ENCODE data around the gene DTX3.
"Not testable (repeated sequence)": the region's sequence is repeated elsewhere in the genome, so short reads cannot be mapped to it uniquely, and the experiment has no call there.

DTX3 gene

GRCh38 chr12:57607958-57608663 lies 3.5 kb downstream of the DTX3 start:
- no peak for DNase-seq

GRCh38 chr12:57609101-57609780 lies 4.6 kb downstream of the DTX3 start:
- no peak for DNase-seq

GRCh38 chr12:57609781-57610553 lies 5.3 kb downstream of the DTX3 start:
- no peak for DNase-seq

GRCh38 chr12:57610554-57611107 lies 6.0 kb downstream of the DTX3 start:
- no peak for DNase-seq

GRCh38 chr12:57611108-57611826 lies 6.6 kb downstream of the DTX3 start, which contains the start of gene ARHGEF25:
TSS of gene ARHGEF25 (plus strand) at chr12:57611435. CDS start at chr12:57611895, 460 bp downstream.
- peak; percentile 75 for DNase-seq

GRCh38 chr12:57611827-57612710 lies 7.4 kb downstream of the DTX3 start:
- DNase-seq, result no peak

GRCh38 chr12:57612711-57613426 lies 8.2 kb downstream of the DTX3 start:
- no peak for DNase-seq

- no peak for DNase-seq
Measured at GRCh38 chr12:57613427-57614109, 8.9 kb downstream of the DTX3 start.

GRCh38 chr12:57614178-57614947 lies 9.7 kb downstream of the DTX3 start:
- DNase-seq, result no peak

- no peak for DNase-seq
Measured at GRCh38 chr12:57614948-57615500, 10.4 kb downstream of the DTX3 start.

- no peak for DNase-seq
Measured at GRCh38 chr12:57615637-57616036, 11.0 kb downstream of the DTX3 start.

GRCh38 chr12:57616383-57617101 lies 11.9 kb downstream of the DTX3 start:
- DNase-seq, result peak; percentile 44

GRCh38 chr12:57617942-57618341 lies 13.3 kb downstream of the DTX3 start:
- no peak for DNase-seq

- DNase-seq, result not testable (repeated sequence)
Measured at GRCh38 chr12:57618431-57618830, 13.8 kb downstream of the DTX3 start.

- no peak for DNase-seq
Measured at GRCh38 chr12:57618966-57619433, 14.4 kb downstream of the DTX3 start.

- DNase-seq, result no peak
Measured at GRCh38 chr12:57619434-57620244, 15.0 kb downstream of the DTX3 start.

Data from fibroblast of skin of abdomen (primary cell).